H9 (cell line): ENCODE data around the gene S100A7A. TPM values are rescaled to one million over a fixed set of nuclear protein-coding genes. Genes with fewer than 3 reads are reported as not detected.

Source experiments
- DNase-seq: peaks from one replicate; pipeline ENCODE4 v3.0.0-alpha.2; 2017
- H2AFZ ChIP-seq: one replicate; pipeline ENCODE4 v1.6.1; 2013; ENCODE audit warnings: mild to moderate bottlenecking, low read length, control low read depth, moderate library complexity
- H2AK5ac ChIP-seq: 2 replicates; pipeline ENCODE4 v1.6.1; 2013; ENCODE audit warnings: low read length, control low read depth, mixed read lengths; ENCODE audit not compliant: insufficient read length
- H2BK120ac ChIP-seq: one replicate; pipeline ENCODE4 v1.6.1; 2013; ENCODE audit warnings: low read depth, mild to moderate bottlenecking, low read length, control low read depth, inconsistent platforms; ENCODE audit not compliant: poor library complexity, severe bottlenecking
- H2BK12ac ChIP-seq: 2 replicates; pipeline ENCODE4 v1.6.1; 2013; ENCODE audit warnings: low read length, control low read depth, mixed read lengths, low read depth; ENCODE audit not compliant: insufficient read length
- H2BK15ac ChIP-seq: 2 replicates; pipeline ENCODE4 v1.6.1; 2013; ENCODE audit warnings: low read depth, low read length, control low read depth
- H2BK20ac ChIP-seq: one replicate; pipeline ENCODE4 v1.6.1; 2013; ENCODE audit warnings: low read depth, mild to moderate bottlenecking, low read length, control low read depth, inconsistent platforms; ENCODE audit not compliant: poor library complexity, severe bottlenecking
- H2BK5ac ChIP-seq: 2 replicates; pipeline ENCODE4 v1.6.1; 2013; ENCODE audit warnings: low read length, control low read depth, mixed read lengths; ENCODE audit not compliant: insufficient read length
- H3K14ac ChIP-seq: 2 replicates; pipeline ENCODE4 v1.6.1; 2013; ENCODE audit warnings: low read length, control low read depth; ENCODE audit not compliant: insufficient read depth
- H3K18ac ChIP-seq: 2 replicates; pipeline ENCODE4 v1.6.1; 2013; ENCODE audit warnings: low read depth, mild to moderate bottlenecking, mixed read lengths, low read length, control low read depth; ENCODE audit not compliant: insufficient read length
- H3K23ac ChIP-seq: 2 replicates; pipeline ENCODE4 v1.6.1; 2013; ENCODE audit warnings: low read length, control low read depth, mixed read lengths, low read depth; ENCODE audit not compliant: insufficient read length
- H3K23me2 ChIP-seq: 2 replicates; pipeline ENCODE4 v1.6.1; 2013; ENCODE audit warnings: low read depth, mild to moderate bottlenecking, mixed read lengths, low read length, control low read depth; ENCODE audit not compliant: insufficient read length, poor library complexity, severe bottlenecking
- H3K27ac ChIP-seq: 2 replicates; pipeline ENCODE4 v1.5.1; 2013; ENCODE audit warnings: low read length, control low read depth, mixed read lengths, low read depth; ENCODE audit not compliant: insufficient read length
- H3K27me3 ChIP-seq: 2 replicates; pipeline ENCODE4 v1.6.1; 2013; ENCODE audit warnings: low read length, control low read depth, inconsistent platforms; ENCODE audit not compliant: insufficient read depth
- H3K4ac ChIP-seq: 2 replicates; pipeline ENCODE4 v1.6.1; 2013; ENCODE audit warnings: low read depth, mild to moderate bottlenecking, control low read depth, inconsistent platforms, low read length, moderate library complexity
- H3K4me1 ChIP-seq: 2 replicates; pipeline ENCODE4 v1.6.1; 2013; ENCODE audit warnings: low read length, control low read depth, inconsistent platforms; ENCODE audit not compliant: insufficient read depth
- H3K4me2 ChIP-seq: 2 replicates; pipeline ENCODE4 v1.6.1; 2013; ENCODE audit warnings: low read length, control low read depth, mixed read lengths; ENCODE audit not compliant: insufficient read length, insufficient read depth
- H3K56ac ChIP-seq: 2 replicates; pipeline ENCODE4 v1.6.1; 2013; ENCODE audit warnings: low read depth, mild to moderate bottlenecking, mixed read lengths, low read length, control low read depth; ENCODE audit not compliant: insufficient read length
- H3K79me1 ChIP-seq: 2 replicates; pipeline ENCODE4 v1.6.1; 2013; ENCODE audit warnings: low read depth, mild to moderate bottlenecking, moderate library complexity, low read length, control low read depth, inconsistent platforms; ENCODE audit not compliant: insufficient read depth, poor library complexity, severe bottlenecking
- H3K79me2 ChIP-seq: 2 replicates; pipeline ENCODE4 v1.6.1; 2013; ENCODE audit warnings: low read length, control low read depth, inconsistent platforms; ENCODE audit not compliant: insufficient read depth
- H3K9ac ChIP-seq: 2 replicates; pipeline ENCODE4 v1.6.1; 2013; ENCODE audit warnings: low read length, control low read depth, mixed read lengths; ENCODE audit not compliant: insufficient read length; ENCODE audit errors: extremely low read depth
- H3K9me3 ChIP-seq: one replicate; pipeline ENCODE4 v1.6.1; 2013; ENCODE audit warnings: low read depth, low read length, inconsistent platforms; ENCODE audit not compliant: control insufficient read depth
- H3T11ph ChIP-seq: one replicate; pipeline ENCODE4 v1.6.1; 2013; ENCODE audit warnings: mild to moderate bottlenecking, low read length, control low read depth, inconsistent platforms
- H4K20me1 ChIP-seq: one replicate; pipeline ENCODE4 v1.6.1; 2013; ENCODE audit not compliant: control insufficient read depth, insufficient read length, insufficient read depth
- H4K5ac ChIP-seq: 2 replicates; pipeline ENCODE4 v1.6.1; 2013; ENCODE audit warnings: low read depth, mild to moderate bottlenecking, mixed read lengths, low read length, control low read depth; ENCODE audit not compliant: insufficient read length
- H4K8ac ChIP-seq: replicated peaks from 2 replicates; pipeline ENCODE4 v1.6.1; 2013; ENCODE audit warnings: low read length, control low read depth, mixed read lengths, low read depth; ENCODE audit not compliant: insufficient read length
- H4K91ac ChIP-seq: 2 replicates; pipeline ENCODE4 v1.6.1; 2013; ENCODE audit warnings: low read depth, mild to moderate bottlenecking, moderate library complexity, mixed read lengths, low read length, control low read depth; ENCODE audit not compliant: insufficient read length
- H3K27ac Mint-ChIP-seq, 3 experiments: 2 replicates in 2 of 3; 3 replicates in 1 of 3; pipeline ENCODE4 v1.8.0; 2020 to 2021; ENCODE audit warnings: mixed read lengths in 3 of 3, mild to moderate bottlenecking in 1 of 3, moderate library complexity in 1 of 3
- H3K27me3 Mint-ChIP-seq: 2 replicates; pipeline ENCODE4 v1.8.0; 2021; ENCODE audit warnings: low read depth, mild to moderate bottlenecking, moderate library complexity, mixed read lengths
- H3K36me3 Mint-ChIP-seq, 3 experiments: 2 replicates in 2 of 3; 3 replicates in 1 of 3; pipeline ENCODE4 v1.8.0; 2020 to 2021; ENCODE audit warnings: low read depth in 3 of 3, mixed read lengths in 3 of 3; ENCODE audit not compliant: insufficient read depth in 1 of 3
- H3K4me1 Mint-ChIP-seq, 2 experiments: 2 replicates each; pipeline ENCODE4 v1.8.0; 2020; ENCODE audit warnings: mixed read lengths in 2 of 2
- H3K4me3 Mint-ChIP-seq, 2 experiments: 2 replicates in 1 of 2; 3 replicates in 1 of 2; pipeline ENCODE4 v1.8.0; 2020 to 2021; ENCODE audit warnings: mild to moderate bottlenecking in 2 of 2, mixed read lengths in 2 of 2, moderate library complexity in 1 of 2
- H3K9me3 Mint-ChIP-seq, 2 experiments: 2 replicates in 1 of 2; 3 replicates in 1 of 2; pipeline ENCODE4 v1.8.0; 2020; ENCODE audit warnings: mild to moderate bottlenecking in 2 of 2, mixed read lengths in 2 of 2, moderate library complexity in 1 of 2
- WGBS: extraction: QIAGEN DNeasy Blood & Tissue Kit; methylation state at CpG from one replicate; pipeline ENCODE4 v1.1.7; 2013; ENCODE audit warnings: missing lambda C conversion rate, low lambda C conversion rate, mixed read lengths; ENCODE audit not compliant: insufficient read length; ENCODE audit errors: extremely low coverage; 5-methylcytosine and 5-hydroxymethylcytosine counted together
- total RNA-seq: library from RNA; stranded (reverse); gene quantifications from 2 replicates; pipeline ENCODE4 v1.2.1, GENCODE V29; 2021
- TF ChIP-seq, protein P1 (sequence below): fragments of 200-600 bp; sonication (generic); conservative IDR thresholded peaks from 3 replicates; pipeline ENCODE4 v1.8.0; 2021; ENCODE audit warnings: antibody characterized with exemption, mild to moderate bottlenecking

Gene S100A7A
- total RNA-seq, 1 experiment from 2014 or later: not detected

DNA sequence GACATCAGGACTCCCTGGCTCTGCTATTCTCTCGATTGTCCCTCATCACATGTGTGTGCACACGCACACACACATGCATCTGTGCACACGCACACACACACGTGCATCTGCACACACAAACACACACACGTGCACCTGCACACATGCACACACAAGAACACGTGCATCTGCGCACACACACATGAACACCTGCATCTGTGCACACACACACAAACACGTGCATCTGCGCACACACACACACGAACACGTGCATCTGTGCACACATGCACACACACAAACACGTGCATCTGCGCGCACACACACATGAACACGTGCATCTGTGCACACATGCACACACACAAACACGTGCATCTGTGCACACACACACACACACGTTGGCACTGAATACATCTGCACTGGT is 14.7 kb downstream of the S100A7A start:
- Histone ChIP-seq H3K9me3 (no peaks in the 10 kb centered on the region), H3K23me2 (no peaks in the 10 kb centered on the region), H2BK20ac (no peak overlapping the region), H3K27me3 (no peaks in the 10 kb centered on the region; the same call in 1 of the 2 replicates), H3K18ac (no peak overlapping the region), H4K20me1 (no peaks in the 10 kb centered on the region), H3K23ac (no peak overlapping the region), H2BK5ac (no peak overlapping the region), H3K9ac (no peak overlapping the region), H4K5ac (no peak overlapping the region), H2BK120ac (no peak overlapping the region), H3K79me2 (no peaks in the 10 kb centered on the region), H3K4ac (no peak overlapping the region), H3K79me1 (no peaks in the 10 kb centered on the region), H3K56ac (no peak overlapping the region), H2AFZ (no peak overlapping the region), H4K91ac (no peak overlapping the region), H2BK15ac (no peak overlapping the region), H2BK12ac (no peak overlapping the region), H3K14ac (no peak overlapping the region), H4K8ac (no peak overlapping the region), H3K4me2 (no peak overlapping the region), H3K27ac (no peak overlapping the region), H3K4me1 (no peaks in the 10 kb centered on the region), H3T11ph (no peak overlapping the region), H2AK5ac (no peak overlapping the region)
- Mint-ChIP-seq H3K27me3 (peaks cover 7% of the 10 kb centered on the region), H3K9me3 (peaks cover 0 to 3% of the 10 kb centered on the region in 2 experiments; a peak in 1 of 5 replicates), H3K4me1 (no peaks in the 10 kb centered on the region), H3K36me3 (no peaks in the 10 kb centered on the region), H3K27ac (no peak overlapping the region), H3K4me3 (no peak overlapping the region)
- DNase-seq: no peak
- TF ChIP-seq, protein P1, sequence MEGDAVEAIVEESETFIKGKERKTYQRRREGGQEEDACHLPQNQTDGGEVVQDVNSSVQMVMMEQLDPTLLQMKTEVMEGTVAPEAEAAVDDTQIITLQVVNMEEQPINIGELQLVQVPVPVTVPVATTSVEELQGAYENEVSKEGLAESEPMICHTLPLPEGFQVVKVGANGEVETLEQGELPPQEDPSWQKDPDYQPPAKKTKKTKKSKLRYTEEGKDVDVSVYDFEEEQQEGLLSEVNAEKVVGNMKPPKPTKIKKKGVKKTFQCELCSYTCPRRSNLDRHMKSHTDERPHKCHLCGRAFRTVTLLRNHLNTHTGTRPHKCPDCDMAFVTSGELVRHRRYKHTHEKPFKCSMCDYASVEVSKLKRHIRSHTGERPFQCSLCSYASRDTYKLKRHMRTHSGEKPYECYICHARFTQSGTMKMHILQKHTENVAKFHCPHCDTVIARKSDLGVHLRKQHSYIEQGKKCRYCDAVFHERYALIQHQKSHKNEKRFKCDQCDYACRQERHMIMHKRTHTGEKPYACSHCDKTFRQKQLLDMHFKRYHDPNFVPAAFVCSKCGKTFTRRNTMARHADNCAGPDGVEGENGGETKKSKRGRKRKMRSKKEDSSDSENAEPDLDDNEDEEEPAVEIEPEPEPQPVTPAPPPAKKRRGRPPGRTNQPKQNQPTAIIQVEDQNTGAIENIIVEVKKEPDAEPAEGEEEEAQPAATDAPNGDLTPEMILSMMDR: no peak
- WGBS: no CpG with 5 or more reads among the region's 17 CpGs
